HL-60 (cell line): ENCODE results near the gene LCN2.

Experiments
- CTCF ChIP-seq: IDR thresholded peaks from one replicate; pipeline ENCODE4 v1.5.1; 2011; ENCODE audit warnings: low read length, control low read depth, inconsistent platforms; ENCODE audit not compliant: insufficient read depth
- GABPA ChIP-seq: IDR thresholded peaks from 2 replicates; pipeline ENCODE4 v1.6.1; 2012; ENCODE audit warnings: low read depth
- SPI1 ChIP-seq: IDR thresholded peaks from 2 replicates; pipeline ENCODE4 v1.6.1; 2012; ENCODE audit warnings: low read depth, mild to moderate bottlenecking, borderline replicate concordance

- no peak for TF ChIP-seq GABPA
- no peak for TF ChIP-seq CTCF
- TF ChIP-seq SPI1: no peak
These were observed 6.7 kb upstream of the LCN2 start for GRCh38 chr9:128142596-128142995.
